ENCODE measurements around the gene ABL2. TPM values are rescaled to one million over a fixed set of nuclear protein-coding genes. Genes with fewer than 3 reads are reported as not detected.
"Not testable (repeated sequence)": the region's sequence is repeated elsewhere in the genome, so short reads cannot be mapped to it uniquely, and the experiment has no call there.

The ABL2 gene
- total RNA-seq, 1 donor from 2014 or later = 22.9 TPM

GRCh38 chr1:179141592-179142251 lies 87.8 kb downstream of the ABL2 start:
- Mint-ChIP-seq H3K9me3 (no peaks in the 10 kb centered on the region), H3K27ac (ENCODE audit: unreplicated experiment) (peak overlapping the region; percentile 37), H3K27me3 (ENCODE audit: low read depth) (no peaks in the 10 kb centered on the region), H3K4me3 (peak overlapping the region; percentile 8), H3K4me1 (peaks cover 19% of the 10 kb centered on the region), H3K36me3 (ENCODE audit: low read depth) (peaks cover 15% of the 10 kb centered on the region)
- DNase-seq (ENCODE audit: low read depth, low spot score) = no peak
- no peak for TF ChIP-seq CTCF (conservative IDR thresholded peaks at IDR 0.05)

GRCh38 chr1:179138755-179139154 lies 90.7 kb downstream of the ABL2 start:
- H3K27ac Mint-ChIP-seq (ENCODE audit: unreplicated experiment); DNase-seq (ENCODE audit: low read depth, low spot score); H3K4me3 Mint-ChIP-seq; H3K9me3 Mint-ChIP-seq; H3K27me3 Mint-ChIP-seq (ENCODE audit: low read depth): not testable (repeated sequence)
- H3K4me1 Mint-ChIP-seq = peaks cover 19% of the 10 kb centered on the region
- H3K36me3 Mint-ChIP-seq (ENCODE audit: low read depth) = peaks cover 17% of the 10 kb centered on the region

- H3K27ac Mint-ChIP-seq (ENCODE audit: unreplicated experiment) = no peak overlapping the region
Observed at GRCh38 chr1:179137617-179138255, 91.7 kb downstream of the ABL2 start.

GRCh38 chr1:179135707-179136106 lies 93.8 kb downstream of the ABL2 start:
- H3K4me3 Mint-ChIP-seq; H3K27ac Mint-ChIP-seq (ENCODE audit: unreplicated experiment); H3K9me3 Mint-ChIP-seq; H3K27me3 Mint-ChIP-seq (ENCODE audit: low read depth); H3K4me1 Mint-ChIP-seq; DNase-seq (ENCODE audit: low read depth, low spot score): not testable (repeated sequence)
- peaks cover 15% of the 10 kb centered on the region for H3K36me3 Mint-ChIP-seq (ENCODE audit: low read depth)

More at GRCh38 chr1:179137617-179138255, 91.7 kb downstream of the ABL2 start:
- Mint-ChIP-seq H3K4me1 (peaks cover 14% of the 10 kb centered on the region), H3K36me3 (ENCODE audit: low read depth) (peaks cover 17% of the 10 kb centered on the region), H3K27me3 (ENCODE audit: low read depth) (no peaks in the 10 kb centered on the region), H3K9me3 (no peaks in the 10 kb centered on the region), H3K4me3 (no peak overlapping the region)
- TF ChIP-seq CTCF (conservative IDR thresholded peaks at IDR 0.05) = no peak
- DNase-seq (ENCODE audit: low read depth, low spot score) = no peak

- not testable (repeated sequence) for H3K9me3 Mint-ChIP-seq; H3K27ac Mint-ChIP-seq (ENCODE audit: unreplicated experiment); H3K4me1 Mint-ChIP-seq; H3K4me3 Mint-ChIP-seq; DNase-seq (ENCODE audit: low read depth, low spot score); H3K27me3 Mint-ChIP-seq (ENCODE audit: low read depth)
- H3K36me3 Mint-ChIP-seq (ENCODE audit: low read depth) = peaks cover 17% of the 10 kb centered on the region
Observed at GRCh38 chr1:179135168-179135567, 94.3 kb downstream of the ABL2 start.

GRCh38 chr1:179129702-179130473 lies 99.6 kb downstream of the ABL2 start:
- H3K36me3 Mint-ChIP-seq (ENCODE audit: low read depth) = peaks cover 5% of the 10 kb centered on the region
- DNase-seq (ENCODE audit: low read depth, low spot score) = no peak
- H3K4me3 Mint-ChIP-seq = no peak overlapping the region
- no peaks in the 10 kb centered on the region for H3K27me3 Mint-ChIP-seq (ENCODE audit: low read depth)
- no peak for TF ChIP-seq CTCF (conservative IDR thresholded peaks at IDR 0.05)
- no peaks in the 10 kb centered on the region for H3K4me1 Mint-ChIP-seq
- no peak overlapping the region for H3K27ac Mint-ChIP-seq (ENCODE audit: unreplicated experiment)
- no peaks in the 10 kb centered on the region for H3K9me3 Mint-ChIP-seq

GRCh38 chr1:179128520-179128919 lies 101.0 kb downstream of the ABL2 start:
- Mint-ChIP-seq H3K4me1 (no peaks in the 10 kb centered on the region), H3K9me3 (no peaks in the 10 kb centered on the region), H3K27ac (ENCODE audit: unreplicated experiment) (no peak overlapping the region), H3K36me3 (ENCODE audit: low read depth) (peaks cover 2% of the 10 kb centered on the region), H3K4me3 (no peak overlapping the region), H3K27me3 (ENCODE audit: low read depth) (no peaks in the 10 kb centered on the region)
- no peak for TF ChIP-seq CTCF (conservative IDR thresholded peaks at IDR 0.05)
- DNase-seq (ENCODE audit: low read depth, low spot score) = no peak
